Gastrocnemius medialis (tissue), 4 donors: ENCODE measurements around the gene CADPS. TPM values are rescaled to one million over a fixed set of nuclear protein-coding genes. Genes with fewer than 3 reads are reported as not detected.

Source experiments
- ATAC-seq, 2 donors: fragments of 150-250 bp; one replicate each; pipeline ENCODE4 v1.9.1; 2016
- DNase-seq, 2 donors: peaks; one replicate each; pipeline ENCODE4 v3.0.0-alpha.2; 2019
- H3K27ac ChIP-seq, 4 donors: fragments of 200-600 bp; sonication (generic); 1 replicate in 1 of 4; 2 replicates in 3 of 4; pipeline ENCODE4 v1.5.1; 2016 to 2018; ENCODE audit warnings: mild to moderate bottlenecking in 2 of 4, moderate library complexity in 1 of 4
- H3K27me3 ChIP-seq, 3 donors: fragments of 200-600 bp; sonication (generic) in 2 of 3; 1 replicate in 1 of 3; 2 replicates in 2 of 3; pipeline versions ENCODE4 v1.5.1 to v1.6.0; 2016 to 2019; ENCODE audit warnings: mild to moderate bottlenecking in 1 of 3, moderate library complexity in 1 of 3
- H3K36me3 ChIP-seq, 2 donors: fragments of 200-600 bp; sonication (generic) in 1 of 2; one replicate each; pipeline ENCODE4 v1.5.1; 2017 to 2018
- H3K4me1 ChIP-seq, 2 donors: fragments of 200-600 bp; sonication (generic) in 1 of 2; one replicate each; pipeline ENCODE4 v1.5.1; 2016 to 2017; ENCODE audit warnings: mild to moderate bottlenecking in 2 of 2
- H3K4me3 ChIP-seq, 4 donors: fragments of 200-600 bp; sonication (generic) in 3 of 4; 1 replicate in 1 of 4; 2 replicates in 3 of 4; pipeline ENCODE4 v1.5.1; 2016 to 2019; ENCODE audit warnings: mild to moderate bottlenecking in 2 of 4
- H3K9me3 ChIP-seq, 3 donors: fragments of 200-600 bp; sonication (generic) in 2 of 3; 1 replicate in 1 of 3; 2 replicates in 2 of 3; pipeline ENCODE4 v1.5.1; 2016 to 2019
- CTCF ChIP-seq, 5 experiments: fragments of 450-650 bp in 3 of 5; fragments of 200-600 bp in 2 of 5; sonication (generic) in 2 of 5; IDR thresholded peaks in 4 of 5; conservative IDR thresholded peaks in 1 of 5; 1 replicate in 4 of 5; 2 replicates in 1 of 5; pipeline ENCODE4 v1.5.1; 2016 to 2019; ENCODE audit warnings: antibody characterized with exemption in 5 of 5, mild to moderate bottlenecking in 3 of 5, moderate library complexity in 3 of 5
- POLR2A ChIP-seq, 2 donors: fragments of 450-650 bp; IDR thresholded peaks; one replicate each; pipeline ENCODE4 v1.6.1; 2017; ENCODE audit warnings: antibody characterized with exemption in 2 of 2, mild to moderate bottlenecking in 2 of 2, moderate library complexity in 2 of 2
- in situ Hi-C, 4 donors: fragments of 200-750 bp; cut with MboI; loops; one replicate each; pipeline versions ENCODE4 v1.15.0 to v1.8.0; 2017; ENCODE audit warnings: low sequenced_read_pairs in 4 of 4
- intact Hi-C: fragments of 100-400 bp; cut with DNase I; formaldehyde crosslinking; loops from one replicate; pipeline ENCODE4 v1.15.1; 2023; ENCODE audit warnings: low total_unique reads
- total RNA-seq, 4 donors: library from RNA; depleted of rRNA; stranded (reverse); fragments of >200 nt; gene quantifications; one replicate each; pipeline versions ENCODE4 v1.1.0 to v1.2.3, GENCODE V29; 2016

CADPS gene
- total RNA-seq, 4 donors from 2014 or later: 2.1 TPM; not detected in 3

- no peak for DNase-seq
- Histone ChIP-seq H3K4me3 (no peak overlapping the region), H3K27me3 (no peaks in the 10 kb centered on the region), H3K36me3 (no peaks in the 10 kb centered on the region), H3K9me3 (no peaks in the 10 kb centered on the region), H3K27ac (no peak overlapping the region), H3K4me1 (no peaks in the 10 kb centered on the region)
- intact Hi-C loops: no loop called here
- no peak for ATAC-seq
- TF ChIP-seq POLR2A (IDR thresholded peaks at IDR 0.05) (no peak), CTCF (IDR thresholded peaks at IDR 0.05 in 4 of 5, conservative IDR thresholded peaks at IDR 0.05 in 1 of 5) (no peak)
- in situ Hi-C loops: no loop called here
Measured at GRCh38 chr3:62827550-62827949, 47.7 kb downstream of the CADPS start.

- in situ Hi-C loops: loop anchor here in 1 of 4 donors (25.0 kb wide), 1 partner anchor 87 kb away; no protein-coding TSS in a partner anchor
Measured at GRCh38 chr3:62824965-62825592, 50.1 kb downstream of the CADPS start.

GRCh38 chr3:62823461-62824050, 51.7 kb downstream of the CADPS start:
- intact Hi-C loops: no loop called here
- Histone ChIP-seq H3K4me1 (no peaks in the 10 kb centered on the region), H3K9me3 (no peaks in the 10 kb centered on the region), H3K27ac (no peak overlapping the region), H3K36me3 (no peaks in the 10 kb centered on the region), H3K27me3 (no peaks in the 10 kb centered on the region), H3K4me3 (no peak overlapping the region)
- TF ChIP-seq CTCF (IDR thresholded peaks at IDR 0.05 in 4 of 5, conservative IDR thresholded peaks at IDR 0.05 in 1 of 5) (no peak), POLR2A (IDR thresholded peaks at IDR 0.05) (no peak)
- DNase-seq (no peak), ATAC-seq (no peak)
- in situ Hi-C loops: loop anchor here in 1 of 4 donors (25.0 kb wide), 1 partner anchor 89 kb away; no protein-coding TSS in a partner anchor

More at GRCh38 chr3:62824965-62825592, 50.1 kb downstream of the CADPS start:
- Histone ChIP-seq H3K4me3 (no peak overlapping the region), H3K27ac (no peak overlapping the region), H3K4me1 (no peaks in the 10 kb centered on the region), H3K27me3 (no peaks in the 10 kb centered on the region), H3K36me3 (no peaks in the 10 kb centered on the region), H3K9me3 (no peaks in the 10 kb centered on the region)
- TF ChIP-seq POLR2A (IDR thresholded peaks at IDR 0.05): no peak
- no peak for TF ChIP-seq CTCF (IDR thresholded peaks at IDR 0.05 in 4 of 5, conservative IDR thresholded peaks at IDR 0.05 in 1 of 5)
- DNase-seq: no peak
- no peak for ATAC-seq
- intact Hi-C loops: no loop called here

GRCh38 chr3:62822905-62823304, 52.3 kb downstream of the CADPS start:
- H3K9me3 ChIP-seq: no peaks in the 10 kb centered on the region
- H3K4me3 ChIP-seq: no peak overlapping the region
- H3K27me3 ChIP-seq: no peaks in the 10 kb centered on the region
- H3K4me1 ChIP-seq: no peaks in the 10 kb centered on the region
- in situ Hi-C loops (loop anchor here in 1 of 4 donors (25.0 kb wide), 1 partner anchor 89 kb away; no protein-coding TSS in a partner anchor), intact Hi-C loops (no loop called here)
- DNase-seq (no peak), ATAC-seq (no peak)
- no peaks in the 10 kb centered on the region for H3K36me3 ChIP-seq
- no peak overlapping the region for H3K27ac ChIP-seq
- no peak for TF ChIP-seq POLR2A (IDR thresholded peaks at IDR 0.05)

- Histone ChIP-seq H3K27me3 (no peaks in the 10 kb centered on the region), H3K4me1 (no peaks in the 10 kb centered on the region), H3K27ac (no peak overlapping the region), H3K9me3 (no peaks in the 10 kb centered on the region), H3K4me3 (no peak overlapping the region), H3K36me3 (no peaks in the 10 kb centered on the region)
- intact Hi-C loops (no loop called here), in situ Hi-C loops (loop anchor here in 1 of 4 donors (25.0 kb wide), 1 partner anchor 94 kb away; no protein-coding TSS in a partner anchor)
- ATAC-seq: no peak
- no peak for DNase-seq
- TF ChIP-seq CTCF (IDR thresholded peaks at IDR 0.05 in 4 of 5, conservative IDR thresholded peaks at IDR 0.05 in 1 of 5): no peak
Measured at GRCh38 chr3:62818347-62818746, 56.9 kb downstream of the CADPS start.
